Measurements from ENCODE around the gene PDCL3.

- TF ChIP-seq CTCF (conservative IDR thresholded peaks at IDR 0.05; ENCODE audit: low read length), result no peak
- no peak for TF ChIP-seq EZH2phosphoT487 (IDR thresholded peaks at IDR 0.05; ENCODE audit: borderline replicate concordance, low read depth, low read length)
These were observed 48.6 kb downstream of the PDCL3 start for GRCh38 chr2:100611079-100612029.

All from OCI-LY7 (cell line).